Osteoblast (primary cell): ENCODE measurements around the gene RHNO1. TPM values are rescaled to one million over a fixed set of nuclear protein-coding genes. Genes with fewer than 3 reads are reported as not detected.

Source experiments
- DNase-seq: peaks from one replicate; pipeline ENCODE4 v3.0.0; 2011; ENCODE audit warnings: low spot score, mixed read lengths; ENCODE audit not compliant: insufficient read length; ENCODE audit errors: missing footprints
- H2AFZ ChIP-seq: 2 replicates; pipeline ENCODE4 v1.6.0; 2011; ENCODE audit warnings: mild to moderate bottlenecking, low read length
- H3K27ac ChIP-seq: 2 replicates; pipeline ENCODE4 v1.5.1; 2011; ENCODE audit warnings: mild to moderate bottlenecking, low read depth, low read length, moderate library complexity
- H3K27me3 ChIP-seq: 2 replicates; pipeline ENCODE4 v1.6.0; 2012; ENCODE audit warnings: mild to moderate bottlenecking, control low read depth, inconsistent platforms, low read length, moderate library complexity; ENCODE audit not compliant: insufficient read depth
- H3K36me3 ChIP-seq: 2 replicates; pipeline ENCODE4 v1.5.1; 2011; ENCODE audit warnings: mild to moderate bottlenecking, low read length, control low read depth, moderate library complexity; ENCODE audit not compliant: insufficient read depth
- H3K4me1 ChIP-seq: 2 replicates; pipeline ENCODE4 v1.5.1; 2011; ENCODE audit warnings: mild to moderate bottlenecking, low read length, control low read depth, moderate library complexity; ENCODE audit not compliant: insufficient read depth
- H3K4me2 ChIP-seq: 2 replicates; pipeline ENCODE4 v1.6.0; 2011; ENCODE audit warnings: mild to moderate bottlenecking, low read length; ENCODE audit not compliant: insufficient read depth
- H3K4me3 ChIP-seq: fragments of 200-600 bp; sonication (generic); 3 replicates; pipeline ENCODE4 v1.5.1; 2012; ENCODE audit warnings: mild to moderate bottlenecking, low read length, inconsistent platforms; ENCODE audit not compliant: insufficient read depth
- H3K79me2 ChIP-seq: 2 replicates; pipeline ENCODE4 v1.6.0; 2012; ENCODE audit warnings: mild to moderate bottlenecking, low read length, control low read depth, inconsistent platforms; ENCODE audit not compliant: insufficient read depth
- H3K9me3 ChIP-seq: 2 replicates; pipeline ENCODE4 v1.5.1; 2011; ENCODE audit warnings: low read depth, low read length, control low read depth
- H4K20me1 ChIP-seq: 2 replicates; pipeline ENCODE4 v1.6.0; 2012; ENCODE audit warnings: mild to moderate bottlenecking, low read length, control low read depth; ENCODE audit not compliant: insufficient read depth
- CTCF ChIP-seq: IDR thresholded peaks from 2 replicates; pipeline ENCODE4 v1.5.1; 2011; ENCODE audit warnings: mild to moderate bottlenecking, low read depth, low read length, moderate library complexity; ENCODE audit errors: extremely low read depth
- total RNA-seq: library from RNA; depleted of rRNA; stranded (reverse); fragments of >200 nt; gene quantifications from 2 replicates; pipeline ENCODE4 v1.2.3, GENCODE V29; 2012

The RHNO1 gene
- total RNA-seq, 1 donor: 28.6 TPM

- no peak overlapping the region for H3K4me2 ChIP-seq
- DNase-seq: no peak
- no peak overlapping the region for H3K4me3 ChIP-seq
- peaks cover 5% of the 10 kb centered on the region for H4K20me1 ChIP-seq
- peaks cover 15% of the 10 kb centered on the region for H3K4me1 ChIP-seq
- H3K9me3 ChIP-seq: no peaks in the 10 kb centered on the region
- no peak overlapping the region for H2AFZ ChIP-seq
- no peaks in the 10 kb centered on the region for H3K27me3 ChIP-seq
- H3K79me2 ChIP-seq: peaks cover 84% of the 10 kb centered on the region
- no peak overlapping the region for H3K27ac ChIP-seq
- no peak for TF ChIP-seq CTCF
- H3K36me3 ChIP-seq: no peaks in the 10 kb centered on the region
These were observed 2.8 kb downstream of the RHNO1 start for GRCh38 chr12:2879853-2880252.

- no peaks in the 10 kb centered on the region for H3K4me1 ChIP-seq
- peaks cover 47% of the 10 kb centered on the region for H3K79me2 ChIP-seq
- H3K27me3 ChIP-seq: no peaks in the 10 kb centered on the region
- H3K36me3 ChIP-seq: peaks cover 26% of the 10 kb centered on the region
- TF ChIP-seq CTCF: no peak
- no peak overlapping the region for H3K27ac ChIP-seq
- H3K4me2 ChIP-seq: no peak overlapping the region
- no peak overlapping the region for H2AFZ ChIP-seq
- no peaks in the 10 kb centered on the region for H3K9me3 ChIP-seq
- DNase-seq: peak; percentile 38
- peaks cover 5% of the 10 kb centered on the region for H4K20me1 ChIP-seq
- H3K4me3 ChIP-seq: no peak overlapping the region
These were observed 7.8 kb downstream of the RHNO1 start for GRCh38 chr12:2884810-2885209.

GRCh38 chr12:2886768-2887450, 9.9 kb downstream of the RHNO1 start:
- peaks cover 26% of the 10 kb centered on the region for H3K36me3 ChIP-seq
- H3K27ac ChIP-seq: no peak overlapping the region
- peaks cover 4% of the 10 kb centered on the region for H4K20me1 ChIP-seq
- no peak for DNase-seq
- H3K4me1 ChIP-seq: peaks cover 8% of the 10 kb centered on the region
- no peak for TF ChIP-seq CTCF
- no peak overlapping the region for H2AFZ ChIP-seq
- H3K4me3 ChIP-seq: no peak overlapping the region
- H3K9me3 ChIP-seq: no peaks in the 10 kb centered on the region
- H3K79me2 ChIP-seq: peaks cover 38% of the 10 kb centered on the region
- H3K27me3 ChIP-seq: no peaks in the 10 kb centered on the region
- H3K4me2 ChIP-seq: no peak overlapping the region

GRCh38 chr12:2890001-2890387, 13.0 kb downstream of the RHNO1 start:
- no peak for DNase-seq
- peak overlapping the region; percentile 99 for H3K4me3 ChIP-seq

More at GRCh38 chr12:2890001-2890387, 13.0 kb downstream of the RHNO1 start:
- H3K4me1 ChIP-seq: peaks cover 26% of the 10 kb centered on the region
- no peaks in the 10 kb centered on the region for H3K27me3 ChIP-seq
- H4K20me1 ChIP-seq: peaks cover 15% of the 10 kb centered on the region
- H3K36me3 ChIP-seq: peaks cover 26% of the 10 kb centered on the region
- peak overlapping the region; percentile 90 for H2AFZ ChIP-seq
- peak overlapping the region; percentile 92 for H3K27ac ChIP-seq
- H3K79me2 ChIP-seq: peaks cover 45% of the 10 kb centered on the region
- TF ChIP-seq CTCF: no peak
- no peaks in the 10 kb centered on the region for H3K9me3 ChIP-seq
- H3K4me2 ChIP-seq: peak overlapping the region; percentile 90
